SKM-1 (cell line): ENCODE data around the gene PNRC1.
A peak's percentile ranks its signal among the peaks of the same experiment; 100 is the strongest.
"Not testable (repeated sequence)": the region's sequence is repeated elsewhere in the genome, so short reads cannot be mapped to it uniquely, and the experiment has no call there.

Experiments
- DNase-seq: peaks from one replicate; lab custom pipeline; 2025; ENCODE audit not compliant: unreplicated experiment; lab: John Stamatoyannopoulos, UW

PNRC1 gene

GRCh38 chr6:89058627-89059026 lies 21.9 kb upstream of the PNRC1 start:
- no peak for DNase-seq

GRCh38 chr6:89059227-89059626 lies 21.3 kb upstream of the PNRC1 start:
- no peak for DNase-seq

- no peak for DNase-seq
These were observed 16.7 kb upstream of the PNRC1 start for GRCh38 chr6:89063881-89064280.

GRCh38 chr6:89064931-89065330 lies 15.6 kb upstream of the PNRC1 start:
- DNase-seq, result not testable (repeated sequence)

GRCh38 chr6:89066121-89066520 lies 14.4 kb upstream of the PNRC1 start:
- DNase-seq, result not testable (repeated sequence)

- DNase-seq, result no peak
These were observed 13.5 kb upstream of the PNRC1 start for GRCh38 chr6:89066940-89067646.

- no peak for DNase-seq
These were observed 12.8 kb upstream of the PNRC1 start for GRCh38 chr6:89067796-89068195.

- no peak for DNase-seq
These were observed 11.9 kb upstream of the PNRC1 start for GRCh38 chr6:89068695-89069094.

- DNase-seq, result no peak
These were observed 10.9 kb upstream of the PNRC1 start for GRCh38 chr6:89069536-89070163.

GRCh38 chr6:89071036-89071435 lies 9.5 kb upstream of the PNRC1 start:
- DNase-seq, result no peak

GRCh38 chr6:89073014-89073620 lies 7.4 kb upstream of the PNRC1 start:
- peak; percentile 97 for DNase-seq

- DNase-seq, result no peak
These were observed 6.7 kb upstream of the PNRC1 start for GRCh38 chr6:89073840-89074239.

GRCh38 chr6:89079511-89080234 lies 878 bp upstream of the PNRC1 start:
- no peak for DNase-seq

- DNase-seq, result no peak
These were observed 525 bp downstream of the PNRC1 start for GRCh38 chr6:89081129-89081422.

GRCh38 chr6:89081423-89082322 lies 1.1 kb downstream of the PNRC1 start:
- DNase-seq, result peak; percentile 93

GRCh38 chr6:89082486-89082891 lies 1.9 kb downstream of the PNRC1 start:
- DNase-seq, result no peak

- no peak for DNase-seq
These were observed 4.0 kb downstream of the PNRC1 start for GRCh38 chr6:89084542-89084941.

GRCh38 chr6:89084954-89085353 lies 4.4 kb downstream of the PNRC1 start:
- no peak for DNase-seq

GRCh38 chr6:89085409-89086205 lies 5.1 kb downstream of the PNRC1 start:
- no peak for DNase-seq

GRCh38 chr6:89087881-89088280 lies 7.3 kb downstream of the PNRC1 start:
- no peak for DNase-seq
